ENCODE measurements around the gene DUOX2.

- TF ChIP-seq HDGF (IDR thresholded peaks at IDR 0.05; ENCODE audit: borderline replicate concordance) (no peak), ZNF384 (IDR thresholded peaks at IDR 0.05) (no peak), BHLHE40 (IDR thresholded peaks at IDR 0.05; ENCODE audit: borderline replicate concordance) (no peak), SP1 (IDR thresholded peaks at IDR 0.05) (no peak), FOXK2 (IDR thresholded peaks at IDR 0.05) (no peak), TARDBP (IDR thresholded peaks at IDR 0.05) (no peak), LEF1 (IDR thresholded peaks at IDR 0.05; ENCODE audit: borderline replicate concordance) (no peak), ELF4 (IDR thresholded peaks at IDR 0.05) (no peak)
- TF ChIP-seq, protein P1, sequence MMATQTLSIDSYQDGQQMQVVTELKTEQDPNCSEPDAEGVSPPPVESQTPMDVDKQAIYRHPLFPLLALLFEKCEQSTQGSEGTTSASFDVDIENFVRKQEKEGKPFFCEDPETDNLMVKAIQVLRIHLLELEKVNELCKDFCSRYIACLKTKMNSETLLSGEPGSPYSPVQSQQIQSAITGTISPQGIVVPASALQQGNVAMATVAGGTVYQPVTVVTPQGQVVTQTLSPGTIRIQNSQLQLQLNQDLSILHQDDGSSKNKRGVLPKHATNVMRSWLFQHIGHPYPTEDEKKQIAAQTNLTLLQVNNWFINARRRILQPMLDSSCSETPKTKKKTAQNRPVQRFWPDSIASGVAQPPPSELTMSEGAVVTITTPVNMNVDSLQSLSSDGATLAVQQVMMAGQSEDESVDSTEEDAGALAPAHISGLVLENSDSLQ (IDR thresholded peaks at IDR 0.05) = no peak
Measured at GRCh38 chr15:45100884-45101625, 12.9 kb downstream of the DUOX2 start.
